HepG2 (cell line): Measurements from ENCODE around the gene TPBGL. TPM values are rescaled to one million over a fixed set of nuclear protein-coding genes. Genes with fewer than 3 reads are reported as not detected.
A peak's percentile ranks its signal among the peaks of the same experiment; 100 is the strongest.

Experiments
- BRCA1 ChIP-seq: sonication (generic); formaldehyde crosslinking; IDR thresholded peaks from 2 replicates; pipeline ENCODE4 v1.4.0; 2020; ENCODE audit warnings: missing genetic modification reagents
- ERF ChIP-seq: IDR thresholded peaks from 2 replicates; pipeline ENCODE4 v1.6.1; 2018; ENCODE audit warnings: missing biosample characterization, missing genetic modification reagents
- ESRRA ChIP-seq: sonication (generic); formaldehyde crosslinking; IDR thresholded peaks from 2 replicates; pipeline ENCODE4 v1.5.1; 2020; ENCODE audit warnings: mild to moderate bottlenecking, low read depth, missing genetic modification reagents
- MEIS2 ChIP-seq: sonication (generic); formaldehyde crosslinking; IDR thresholded peaks from 2 replicates; pipeline ENCODE4 v1.9.0; 2021; ENCODE audit warnings: mild to moderate bottlenecking, missing genetic modification reagents
- MZF1 ChIP-seq: sonication (generic); formaldehyde crosslinking; IDR thresholded peaks from 2 replicates; pipeline ENCODE4 v1.8.1; 2023; ENCODE audit warnings: mild to moderate bottlenecking, missing genetic modification reagents, borderline replicate concordance
- ONECUT2 ChIP-seq: sonication (generic); formaldehyde crosslinking; IDR thresholded peaks from 2 replicates; pipeline ENCODE4 v1.4.0; 2020; ENCODE audit warnings: missing genetic modification reagents
- PAX8 ChIP-seq: sonication (generic); formaldehyde crosslinking; IDR thresholded peaks from 2 replicates; pipeline ENCODE4 v1.8.0; 2022; ENCODE audit warnings: mild to moderate bottlenecking, missing genetic modification reagents, borderline replicate concordance
- PTBP1 ChIP-seq: fragments of 200-400 bp; formaldehyde crosslinking; IDR thresholded peaks from 2 replicates; pipeline ENCODE4 v1.6.1; 2018; ENCODE audit warnings: low read length, low read depth; ENCODE audit not compliant: poor library complexity, severe bottlenecking
- RFX1 ChIP-seq: fragments of 450-650 bp; IDR thresholded peaks from 2 replicates; pipeline ENCODE4 v1.6.1; 2017
- SCMH1 ChIP-seq: sonication (generic); formaldehyde crosslinking; IDR thresholded peaks from 2 replicates; pipeline ENCODE4 v1.9.0; 2021; ENCODE audit warnings: missing genetic modification reagents, mild to moderate bottlenecking, borderline replicate concordance
- SMAD3 ChIP-seq: sonication (generic); formaldehyde crosslinking; IDR thresholded peaks from 2 replicates; pipeline ENCODE4 v1.4.0; 2020; ENCODE audit warnings: missing genetic modification reagents
- SP140L ChIP-seq: sonication (generic); formaldehyde crosslinking; IDR thresholded peaks from 2 replicates; pipeline ENCODE4 v1.4.0; 2020; ENCODE audit warnings: missing genetic modification reagents, borderline replicate concordance
- TARDBP ChIP-seq: sonication (generic); formaldehyde crosslinking; IDR thresholded peaks from 2 replicates; pipeline ENCODE4 v1.8.0; 2022; ENCODE audit warnings: mild to moderate bottlenecking, missing genetic modification reagents
- TBP ChIP-seq: sonication (generic); formaldehyde crosslinking; IDR thresholded peaks from 2 replicates; pipeline ENCODE4 v1.5.0; 2020; ENCODE audit warnings: missing genetic modification reagents
- TMF1 ChIP-seq: sonication (generic); formaldehyde crosslinking; IDR thresholded peaks from 2 replicates; pipeline ENCODE4 v1.8.1; 2022; ENCODE audit warnings: low read depth, missing genetic modification reagents
- YEATS2 ChIP-seq: sonication (generic); formaldehyde crosslinking; IDR thresholded peaks from 2 replicates; pipeline ENCODE4 v1.4.0; 2020; ENCODE audit warnings: missing genetic modification reagents, borderline replicate concordance
- ZEB1 ChIP-seq: IDR thresholded peaks from 2 replicates; pipeline ENCODE4 v1.6.1; 2012; ENCODE audit warnings: mild to moderate bottlenecking, low read depth, inconsistent platforms; ENCODE audit not compliant: insufficient replicate concordance
- ZNF10 ChIP-seq: sonication (generic); formaldehyde crosslinking; IDR thresholded peaks from 2 replicates; pipeline ENCODE4 v1.4.0; 2020; ENCODE audit warnings: mild to moderate bottlenecking, low read depth, missing genetic modification reagents, borderline replicate concordance
- ZNF17 ChIP-seq: sonication (generic); formaldehyde crosslinking; IDR thresholded peaks from 2 replicates; pipeline ENCODE4 v1.5.0; 2020; ENCODE audit warnings: mild to moderate bottlenecking, missing genetic modification reagents
- ZNF207 ChIP-seq: fragments of 450-650 bp; IDR thresholded peaks from 2 replicates; pipeline ENCODE4 v1.6.1; 2016; ENCODE audit warnings: antibody characterized with exemption, borderline replicate concordance
- ZNF446 ChIP-seq: sonication (generic); formaldehyde crosslinking; IDR thresholded peaks from 2 replicates; pipeline ENCODE4 v1.5.0; 2020; ENCODE audit warnings: mild to moderate bottlenecking, missing genetic modification reagents
- ZNF496 ChIP-seq: sonication (generic); formaldehyde crosslinking; IDR thresholded peaks from 2 replicates; pipeline ENCODE4 v1.8.1; 2023; ENCODE audit warnings: mild to moderate bottlenecking, moderate library complexity, missing genetic modification reagents; ENCODE audit not compliant: insufficient replicate concordance
- ZNF530 ChIP-seq: sonication (generic); formaldehyde crosslinking; IDR thresholded peaks from 2 replicates; pipeline ENCODE4 v1.5.0; 2020; ENCODE audit warnings: low read depth, mild to moderate bottlenecking, missing genetic modification reagents
- ZNF552 ChIP-seq: sonication (generic); formaldehyde crosslinking; IDR thresholded peaks from 2 replicates; pipeline ENCODE4 v1.9.0; 2022; ENCODE audit warnings: missing genetic modification reagents, mild to moderate bottlenecking, borderline replicate concordance
- ZNF570 ChIP-seq: sonication (generic); formaldehyde crosslinking; IDR thresholded peaks from 2 replicates; pipeline ENCODE4 v1.4.0; 2020; ENCODE audit warnings: mild to moderate bottlenecking, missing genetic modification reagents, borderline replicate concordance
- ZNF577 ChIP-seq: sonication (generic); formaldehyde crosslinking; IDR thresholded peaks from 2 replicates; pipeline ENCODE4 v1.4.0; 2020; ENCODE audit warnings: mild to moderate bottlenecking, low read depth, missing genetic modification reagents, borderline replicate concordance
- ZNF773 ChIP-seq: sonication (generic); formaldehyde crosslinking; IDR thresholded peaks from 2 replicates; pipeline ENCODE4 v1.4.0; 2020; ENCODE audit warnings: missing genetic modification reagents, borderline replicate concordance
- ZNF816 ChIP-seq: sonication (generic); formaldehyde crosslinking; IDR thresholded peaks from 2 replicates; pipeline ENCODE4 v1.8.0; 2022; ENCODE audit warnings: missing genetic modification reagents, mild to moderate bottlenecking, borderline replicate concordance
- polyA plus RNA-seq, 8 experiments: library from polyadenylated mRNA; depleted of rRNA in 3 of 8; stranded (reverse) in 7 of 8; unstranded in 1 of 8; fragments of >200 nt; fragmentation: Illumina TruSeq in 4 of 8; extraction: Trizol in 4 of 8; gene quantifications; 2 replicates each; pipeline versions ENCODE4 v1.2.1 to v1.2.3, GENCODE V29; 2011 to 2016; ENCODE audit warnings: low read depth in 4 of 8, missing spikeins in 1 of 8, mixed read lengths in 1 of 8; ENCODE audit not compliant: insufficient read depth in 1 of 8
- total RNA-seq, 5 experiments: library from RNA; depleted of rRNA; stranded (reverse); fragments of >200 nt; fragmentation: Illumina TruSeq; extraction: Trizol; gene quantifications; 2 replicates each; pipeline ENCODE4 v1.2.3, GENCODE V29; 2016; ENCODE audit warnings: low read depth in 1 of 5
- TF ChIP-seq, protein P1 (sequence below): IDR thresholded peaks from 2 replicates; pipeline ENCODE4 v1.6.1; 2018; ENCODE audit warnings: missing genetic modification reagents, mild to moderate bottlenecking, missing compliant biosample characterization
- TF ChIP-seq, protein P2 (sequence below): sonication (generic); formaldehyde crosslinking; IDR thresholded peaks from 2 replicates; pipeline ENCODE4 v1.8.0; 2023; ENCODE audit warnings: mild to moderate bottlenecking, missing genetic modification reagents

Gene TPBGL
- total and polyA plus RNA-seq, 2 of the 13 experiments (the other 11 are each of a cell fraction or from before 2014, with no cell fraction given), result not detected

DNA sequence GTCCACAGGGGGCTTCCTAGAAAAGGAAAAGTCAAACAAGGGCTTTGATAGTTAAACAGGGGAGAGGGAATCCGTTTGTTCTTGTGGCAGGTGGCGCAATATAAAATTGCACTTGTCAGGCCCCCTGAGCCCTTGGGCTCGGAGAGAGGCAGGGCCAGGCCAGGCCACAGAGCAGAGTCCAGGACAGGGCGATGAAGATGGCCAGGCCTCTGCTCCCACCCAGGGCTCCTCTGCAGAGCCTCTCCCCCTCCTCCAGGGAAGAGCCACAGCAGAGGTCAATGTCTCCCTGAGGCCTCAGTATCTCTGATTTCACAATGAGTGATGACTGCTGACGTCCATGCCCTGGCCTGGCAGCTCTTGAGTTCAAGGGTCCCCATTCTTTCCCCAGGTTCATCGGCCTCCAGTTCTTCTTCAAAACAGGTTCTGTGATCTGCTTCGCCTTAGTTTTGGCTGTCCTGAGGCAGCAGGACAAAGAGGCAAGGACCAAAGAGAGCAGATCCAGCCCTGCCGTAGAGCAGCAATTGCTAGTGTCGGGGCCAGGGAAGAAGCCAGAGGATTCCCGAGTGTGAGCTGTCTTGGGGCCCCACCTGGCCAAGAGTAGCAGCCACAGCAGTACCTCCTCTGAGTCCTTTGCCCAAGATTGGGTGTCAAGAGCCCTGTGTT is 36.4 kb upstream of the TPBGL start (continued):
- TF ChIP-seq ZNF10 (CRISPR knock-in tag) (no peak), SP140L (CRISPR knock-in tag) (no peak), ESRRA (CRISPR knock-in tag) (peak; percentile 83; the same call in 1 of the 2 replicates), RFX1 (no peak), TMF1 (CRISPR knock-in tag) (no peak), ZEB1 (peak; percentile 42), MEIS2 (CRISPR knock-in tag) (no peak), PAX8 (CRISPR knock-in tag) (0 out of 2 replicates have a peak, but pooled peaks have one; percentile 24), MZF1 (CRISPR knock-in tag) (no peak), ZNF816 (CRISPR knock-in tag) (no peak), ZNF207 (no peak), SCMH1 (CRISPR knock-in tag) (no peak), ZNF446 (CRISPR knock-in tag) (no peak), YEATS2 (no peak), PTBP1 (no peak), ONECUT2 (CRISPR knock-in tag) (no peak), ZNF577 (no peak), ERF (no peak), ZNF773 (CRISPR knock-in tag) (no peak), SMAD3 (CRISPR knock-in tag) (0 out of 2 replicates have a peak, but pooled peaks have one; percentile 53), ZNF496 (CRISPR knock-in tag) (no peak), BRCA1 (CRISPR knock-in tag) (no peak), ZNF570 (0 out of 2 replicates have a peak, but pooled peaks have one; percentile 20), ZNF552 (CRISPR knock-in tag) (no peak), TBP (CRISPR knock-in tag) (no peak), TARDBP (0 out of 2 replicates have a peak, but pooled peaks have one; percentile 30), ZNF17 (CRISPR knock-in tag) (no peak), ZNF530 (CRISPR knock-in tag) (no peak)
- TF ChIP-seq, protein P1, sequence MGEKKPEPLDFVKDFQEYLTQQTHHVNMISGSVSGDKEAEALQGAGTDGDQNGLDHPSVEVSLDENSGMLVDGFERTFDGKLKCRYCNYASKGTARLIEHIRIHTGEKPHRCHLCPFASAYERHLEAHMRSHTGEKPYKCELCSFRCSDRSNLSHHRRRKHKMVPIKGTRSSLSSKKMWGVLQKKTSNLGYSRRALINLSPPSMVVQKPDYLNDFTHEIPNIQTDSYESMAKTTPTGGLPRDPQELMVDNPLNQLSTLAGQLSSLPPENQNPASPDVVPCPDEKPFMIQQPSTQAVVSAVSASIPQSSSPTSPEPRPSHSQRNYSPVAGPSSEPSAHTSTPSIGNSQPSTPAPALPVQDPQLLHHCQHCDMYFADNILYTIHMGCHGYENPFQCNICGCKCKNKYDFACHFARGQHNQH (CRISPR knock-in tag), result peak; percentile 58
- TF ChIP-seq, protein P2, sequence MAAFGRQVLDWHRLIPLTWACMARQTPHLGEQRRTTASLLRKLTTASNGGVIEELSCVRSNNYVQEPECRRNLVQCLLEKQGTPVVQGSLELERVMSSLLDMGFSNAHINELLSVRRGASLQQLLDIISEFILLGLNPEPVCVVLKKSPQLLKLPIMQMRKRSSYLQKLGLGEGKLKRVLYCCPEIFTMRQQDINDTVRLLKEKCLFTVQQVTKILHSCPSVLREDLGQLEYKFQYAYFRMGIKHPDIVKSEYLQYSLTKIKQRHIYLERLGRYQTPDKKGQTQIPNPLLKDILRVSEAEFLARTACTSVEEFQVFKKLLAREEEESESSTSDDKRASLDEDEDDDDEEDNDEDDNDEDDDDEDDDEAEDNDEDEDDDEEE, result no peak
